ENCODE data around the gene CNTLN.
"Not testable (repeated sequence)": the region's sequence is repeated elsewhere in the genome, so short reads cannot be mapped to it uniquely, and the experiment has no call there.

Gene CNTLN

DNA sequence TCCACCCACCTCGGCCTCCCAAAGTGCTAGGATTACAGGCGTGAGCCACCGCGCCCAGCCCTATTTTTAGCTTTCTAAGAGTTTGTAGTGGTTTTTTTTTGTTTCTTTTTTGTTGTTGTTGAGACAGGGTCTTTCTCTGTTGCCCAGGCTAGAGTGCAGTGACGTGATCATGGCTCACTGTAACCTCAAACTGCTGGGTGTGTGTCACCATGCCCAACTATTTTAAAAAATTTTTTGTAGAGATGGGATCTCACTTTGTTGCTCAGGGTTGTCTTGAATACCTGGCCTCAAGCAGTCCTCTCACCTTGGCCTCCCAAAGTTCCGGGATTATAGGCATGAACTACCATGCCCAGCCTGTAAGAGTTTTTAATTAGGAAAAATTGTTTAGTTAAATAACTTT, 298.7 kb downstream of the CNTLN start:
- DNase-seq, result no peak

DNA sequence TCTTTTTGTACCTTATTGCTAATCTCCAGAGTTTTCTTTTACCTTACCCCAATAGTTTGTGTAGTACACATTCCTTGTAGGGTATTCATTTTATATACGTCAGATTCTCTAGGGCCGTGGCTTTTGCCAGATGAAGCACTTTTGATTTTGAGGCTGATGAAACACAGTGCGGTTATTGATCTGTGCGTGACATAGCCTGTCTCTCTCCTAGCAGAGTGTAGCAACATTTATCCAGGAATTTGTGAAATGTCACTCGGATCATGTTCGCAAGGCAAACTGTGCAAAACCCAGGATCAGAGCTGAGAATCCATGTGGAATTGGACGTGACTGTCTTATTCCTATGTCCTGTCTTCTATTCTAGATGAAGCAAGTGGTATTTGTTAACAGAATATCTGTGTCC, 302.0 kb downstream of the CNTLN start:
- DNase-seq, result no peak

DNA sequence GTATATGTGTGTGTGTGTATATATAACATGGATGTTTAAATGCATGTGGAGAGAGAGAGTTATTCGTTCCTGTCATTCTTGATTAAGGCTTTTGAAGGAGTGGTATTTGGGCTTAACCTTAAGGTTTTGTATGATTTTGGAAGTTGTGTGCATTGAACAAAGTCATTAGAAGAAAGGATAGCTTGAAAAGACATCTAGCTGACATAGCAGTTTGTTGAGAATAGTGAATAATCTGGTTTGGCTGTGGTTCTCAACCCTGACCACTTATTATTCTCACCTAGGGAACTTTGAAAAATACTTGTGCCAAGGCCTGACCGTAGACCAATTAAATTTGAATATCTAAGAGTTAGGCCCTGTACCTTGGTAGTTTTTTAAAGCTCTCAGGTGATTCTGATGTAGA, 303.0 kb downstream of the CNTLN start:
- no peak for DNase-seq

DNA sequence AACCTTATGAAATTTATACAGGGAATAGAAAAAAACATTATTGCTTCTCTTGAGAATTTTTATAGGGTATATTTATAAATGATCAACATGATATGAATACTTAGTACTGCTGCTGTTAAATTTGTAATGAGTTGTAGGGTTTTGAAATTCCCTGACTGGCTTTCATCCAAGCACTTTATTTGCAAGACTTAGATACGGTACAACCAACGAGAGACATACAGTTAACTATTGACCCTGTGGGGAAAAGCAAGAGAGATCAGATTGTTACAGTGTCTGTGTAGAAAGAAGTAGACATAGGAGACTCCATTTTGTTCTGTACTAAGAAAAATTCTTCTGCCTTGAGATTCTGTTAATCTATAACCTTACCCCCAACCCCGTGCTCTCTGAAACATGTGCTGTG, 310.3 kb downstream of the CNTLN start:
- DNase-seq, result not testable (repeated sequence)

DNA sequence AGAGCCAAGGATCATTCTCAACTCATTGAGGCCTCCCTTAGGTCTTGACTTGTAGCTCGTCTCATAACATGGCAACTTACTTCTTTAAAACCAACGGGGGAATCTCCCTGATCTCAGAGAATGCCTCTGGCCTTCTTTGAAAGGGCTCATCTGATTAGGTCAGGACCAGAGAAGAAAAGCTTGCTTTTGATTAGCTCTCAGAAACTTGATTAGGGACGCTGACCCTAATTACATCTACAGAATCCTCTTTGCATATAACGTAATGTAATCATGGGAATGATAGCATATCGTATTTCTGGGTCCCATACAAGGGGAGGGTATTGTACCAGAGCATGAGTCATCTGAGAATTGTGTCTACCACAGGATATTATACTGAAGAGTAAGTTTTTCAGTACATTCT, 318.9 kb downstream of the CNTLN start:
- DNase-seq, result no peak

DNA sequence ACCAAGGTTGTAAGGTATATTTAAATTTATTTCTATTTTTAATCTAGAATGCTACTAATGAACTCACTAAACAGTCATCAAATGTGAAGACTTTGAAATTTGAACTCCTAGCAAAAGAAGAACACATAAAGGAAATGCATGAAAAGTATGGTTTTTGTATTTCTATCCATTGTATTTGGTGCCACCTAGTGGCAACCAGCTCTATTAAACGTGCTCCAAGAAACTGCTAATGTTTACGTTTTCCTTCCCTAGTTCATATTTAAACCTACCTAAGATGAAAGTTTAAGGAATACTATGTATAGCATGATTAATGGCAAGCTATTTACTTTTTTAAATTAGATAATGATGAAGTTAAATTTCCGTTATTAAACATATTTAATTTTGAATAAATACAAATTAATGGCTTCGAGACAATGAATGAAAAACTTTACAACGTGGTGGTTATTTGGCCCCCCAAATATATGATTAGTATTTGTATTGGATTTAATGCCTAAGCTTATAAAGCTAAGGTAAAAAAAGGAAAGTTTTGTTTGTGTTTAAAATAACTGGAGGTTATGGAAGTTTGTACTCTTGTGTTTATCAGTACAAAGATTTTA, 328.1 kb downstream of the CNTLN start:
- DNase-seq, result peak; percentile 15

DNA sequence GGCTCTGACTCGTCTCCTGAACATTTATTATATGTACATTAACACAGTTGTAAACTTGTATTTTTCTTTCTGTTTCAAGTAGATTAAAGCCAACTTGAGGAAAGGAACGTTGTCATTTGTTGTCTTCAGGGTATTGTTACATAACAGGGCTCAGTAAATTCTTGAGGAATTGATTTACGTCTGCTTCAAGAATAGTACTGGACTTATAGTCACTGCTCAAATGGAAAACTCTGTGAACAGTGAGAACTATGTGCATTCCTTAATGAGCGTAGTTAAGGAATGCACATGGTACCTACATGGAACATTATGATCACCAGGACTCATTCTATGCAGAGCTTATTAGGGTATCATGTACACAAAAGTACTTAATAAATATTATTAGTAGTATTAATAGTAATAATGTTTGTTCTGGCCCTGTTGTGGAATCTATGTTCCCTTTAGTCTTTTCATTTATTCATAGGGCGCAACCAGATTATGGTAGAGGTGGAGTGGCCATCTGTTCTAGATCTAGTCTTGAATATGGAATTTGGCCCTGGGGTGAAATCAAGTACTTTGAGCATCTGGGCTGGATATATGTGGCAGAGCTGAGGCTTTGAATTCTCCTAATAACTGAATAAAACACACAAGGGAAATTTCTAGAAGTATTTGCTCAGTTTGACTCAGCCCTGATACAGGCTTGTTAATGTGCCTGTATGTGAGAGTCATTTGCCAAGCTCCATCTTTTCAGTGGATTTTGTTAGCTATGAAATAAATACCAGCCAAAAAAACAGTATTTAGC, 335.4 kb downstream of the CNTLN start:
- DNase-seq, result no peak

DNA sequence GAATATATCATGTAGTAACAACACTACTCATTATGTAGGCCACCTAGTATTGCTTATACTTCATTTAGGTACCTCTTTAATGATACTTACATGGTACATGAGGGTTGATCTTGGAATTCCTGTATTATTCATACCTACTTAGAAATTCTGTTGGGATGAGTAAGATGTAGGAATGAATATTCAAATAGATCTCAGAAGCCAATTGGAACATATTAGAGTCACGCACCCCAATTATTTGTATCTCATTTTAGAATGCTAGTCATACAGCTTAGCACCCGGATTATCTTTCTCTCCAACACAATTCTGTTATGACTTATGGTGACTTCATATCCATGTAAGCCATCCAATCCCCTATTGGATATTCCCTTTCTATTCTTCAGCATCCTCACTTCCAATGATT, 337.3 kb downstream of the CNTLN start:
- DNase-seq, result no peak

DNA sequence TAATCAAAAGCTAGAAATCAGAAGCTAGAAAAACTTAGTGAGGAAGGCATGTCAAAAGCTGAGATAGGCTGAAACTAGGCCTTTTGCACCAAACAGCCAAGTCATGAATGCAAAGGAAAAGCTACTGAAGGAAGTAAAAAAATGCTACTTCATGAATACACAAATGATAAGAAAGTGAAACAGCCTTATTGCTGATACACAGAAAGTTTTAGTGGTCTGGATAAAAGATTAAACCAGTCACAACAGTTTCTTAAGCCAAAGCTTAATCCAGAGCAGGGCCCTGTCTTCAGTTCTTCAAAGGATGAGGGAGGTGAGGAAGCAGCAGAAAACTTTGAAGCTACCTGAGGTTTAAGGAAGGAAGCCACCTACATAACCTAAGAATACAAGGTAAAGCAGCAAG, 341.6 kb downstream of the CNTLN start:
- DNase-seq, result no peak

DNA sequence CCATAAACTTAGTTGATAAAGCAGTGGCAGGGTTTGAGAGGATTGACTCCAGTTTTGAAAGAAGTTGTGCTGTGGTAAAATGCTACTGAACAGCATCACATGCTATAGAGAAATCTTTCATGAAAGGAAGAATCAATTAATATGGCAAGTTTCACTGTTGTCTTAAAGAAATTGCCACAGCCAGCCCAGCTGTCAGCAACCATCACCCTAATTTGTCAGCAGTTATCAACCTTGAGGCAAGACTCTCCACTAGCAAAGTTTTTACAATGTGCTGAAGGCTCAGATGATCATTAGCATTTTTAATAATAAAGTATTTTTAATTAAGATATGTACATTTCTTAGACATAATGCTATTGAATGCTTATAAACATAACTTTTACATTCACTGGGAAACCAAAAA, 343.0 kb downstream of the CNTLN start:
- DNase-seq, result no peak

DNA sequence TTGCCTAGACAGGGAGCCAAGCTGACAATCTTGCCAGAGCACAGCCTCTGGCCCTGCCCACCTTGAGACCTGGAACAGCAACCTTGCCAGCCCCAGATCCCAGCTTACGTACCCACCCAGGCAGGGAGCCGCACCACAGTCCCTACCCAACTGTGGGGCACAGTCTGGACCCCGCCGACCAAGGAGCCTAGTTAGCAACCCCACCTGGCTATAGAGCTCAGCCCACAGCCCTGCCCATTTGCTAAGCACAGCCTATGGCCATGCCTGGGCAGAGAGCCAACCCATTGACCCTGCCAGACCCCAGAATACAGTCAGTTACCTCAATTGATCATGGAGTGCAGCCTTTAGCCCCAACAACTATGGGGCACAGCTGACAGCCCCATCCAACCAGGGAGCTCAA, 346.1 kb downstream of the CNTLN start:
- no peak for DNase-seq

DNA sequence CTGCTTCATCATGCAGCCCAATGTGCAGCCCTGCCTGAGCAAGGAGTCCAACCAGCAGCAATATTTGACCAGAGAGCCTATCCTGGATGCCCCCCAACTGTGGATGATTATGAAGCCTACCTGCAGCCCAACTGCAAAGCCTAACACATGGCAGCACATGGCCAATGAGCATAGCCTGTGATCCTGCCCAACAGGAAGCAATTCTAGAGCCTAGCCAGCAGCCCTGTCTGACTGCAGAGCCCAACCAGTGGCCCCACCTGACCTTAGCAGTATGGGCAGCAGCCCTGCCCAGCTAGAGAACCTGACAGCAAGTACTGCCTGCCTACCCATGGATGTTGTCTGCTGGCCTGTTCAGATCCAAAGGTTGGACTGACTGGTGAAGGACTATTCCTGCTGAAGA, 346.7 kb downstream of the CNTLN start:
- no peak for DNase-seq

DNA sequence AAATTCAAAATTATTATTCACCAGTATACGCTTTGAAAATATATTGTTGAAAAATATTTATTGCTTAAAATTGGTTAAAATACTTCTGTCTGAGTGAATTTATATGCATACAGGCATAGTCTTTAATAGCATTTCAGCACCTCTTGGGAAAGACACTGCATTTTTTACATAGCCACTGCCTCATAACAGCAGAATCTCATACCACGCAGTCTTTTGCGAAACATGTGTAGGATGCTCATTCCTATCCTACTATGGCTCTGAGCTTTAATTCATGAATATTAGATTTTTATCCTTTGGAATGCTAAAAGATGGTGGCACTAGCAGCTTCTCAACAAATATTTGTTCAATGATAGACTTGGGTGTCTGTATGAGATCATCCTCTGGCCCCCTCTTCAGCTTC, 350.1 kb downstream of the CNTLN start:
- no peak for DNase-seq

DNA sequence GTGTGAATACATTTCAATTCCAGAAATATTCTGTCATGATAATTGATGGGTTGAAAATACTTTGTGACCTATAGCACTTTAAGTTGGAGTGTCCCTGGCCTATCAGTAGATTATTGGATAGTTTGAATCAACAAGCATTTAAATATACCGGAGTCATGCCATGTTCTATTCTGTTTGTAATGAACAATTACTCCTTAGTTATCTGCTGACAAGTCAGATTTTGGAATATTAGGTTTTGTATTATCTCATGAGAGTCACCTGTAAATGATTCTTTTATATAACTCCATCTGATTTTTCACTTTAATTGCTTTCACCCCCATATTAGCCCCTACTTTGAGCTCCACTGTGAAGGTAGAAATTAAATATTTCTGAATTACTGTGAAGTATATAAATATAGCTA, 351.6 kb downstream of the CNTLN start:
- no peak for DNase-seq

DNA sequence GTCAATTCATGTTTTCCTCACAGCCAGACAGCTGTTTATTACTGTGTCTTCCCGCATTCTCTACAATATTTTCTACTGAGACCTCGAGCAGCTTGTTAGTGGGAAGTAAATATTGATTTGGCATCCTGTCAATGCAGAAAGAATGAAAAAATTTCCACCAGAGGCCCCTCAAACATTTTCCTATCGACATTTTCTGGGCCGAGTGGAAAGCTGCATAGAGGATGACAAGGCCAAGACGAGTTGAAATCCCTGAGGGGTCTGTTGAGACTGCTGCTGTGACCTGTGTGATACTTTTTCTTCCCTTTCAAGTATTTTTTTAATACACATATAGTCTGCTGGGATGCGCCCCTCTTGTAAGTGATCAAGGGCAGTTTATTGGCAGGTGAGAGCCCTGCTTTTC, 352.6 kb downstream of the CNTLN start:
- DNase-seq, result no peak

DNA sequence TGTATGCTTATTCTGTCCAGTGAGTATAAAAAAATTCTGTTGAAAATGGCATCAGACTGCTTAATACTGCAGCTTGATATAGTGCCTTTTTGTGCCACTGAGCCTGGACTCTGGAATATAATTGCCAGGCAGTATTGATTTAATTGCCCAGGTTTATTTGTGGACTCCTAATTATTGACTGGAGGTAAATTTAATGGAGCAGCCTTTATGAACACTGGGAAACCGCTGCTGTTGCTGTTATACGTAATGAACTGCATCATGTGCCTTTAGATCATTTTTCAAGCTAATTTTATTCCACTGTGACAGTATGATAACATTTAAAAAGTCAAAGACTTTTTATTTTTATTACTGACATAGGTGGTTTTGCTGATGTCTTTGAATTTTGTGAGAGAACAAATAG, 353.8 kb downstream of the CNTLN start:
- no peak for DNase-seq

DNA sequence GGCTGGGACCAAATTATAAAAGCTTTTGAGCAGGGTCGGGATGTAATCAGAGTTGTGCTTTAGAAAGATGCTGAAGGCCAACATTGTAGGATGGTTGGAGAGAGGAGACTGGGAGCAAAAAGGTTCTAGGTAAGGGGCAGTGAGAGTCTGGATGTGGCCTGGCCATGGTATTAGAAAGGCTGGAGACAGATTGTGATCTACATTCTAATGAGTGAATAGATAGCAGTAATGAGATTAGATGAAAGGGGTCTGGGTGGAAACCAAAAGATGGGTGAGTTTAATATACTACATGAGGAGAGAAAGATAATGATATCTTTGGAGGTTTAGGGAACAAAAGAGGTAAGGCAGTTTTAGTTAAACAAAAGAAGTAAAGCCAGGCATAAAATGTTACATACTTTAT, 355.3 kb downstream of the CNTLN start:
- DNase-seq, result no peak

DNA sequence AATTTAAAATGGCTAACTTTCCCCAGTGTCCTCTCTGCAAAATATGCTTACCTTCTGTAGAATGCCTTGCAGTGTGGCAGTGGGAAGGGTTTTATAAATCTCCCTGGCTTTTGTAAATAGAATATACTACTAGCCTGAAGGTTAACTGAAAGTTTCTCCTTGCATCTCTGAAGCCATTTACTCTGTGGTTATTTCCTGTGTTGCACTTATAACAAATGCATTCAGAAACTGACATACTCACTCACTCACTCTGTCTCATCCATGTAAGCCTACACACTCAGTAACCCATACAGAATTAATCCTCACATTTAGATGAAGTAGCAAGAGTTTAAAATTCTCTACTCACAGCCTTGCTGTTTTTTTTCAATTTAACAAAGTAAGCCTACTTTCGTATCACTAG, 356.9 kb downstream of the CNTLN start:
- DNase-seq, result no peak

DNA sequence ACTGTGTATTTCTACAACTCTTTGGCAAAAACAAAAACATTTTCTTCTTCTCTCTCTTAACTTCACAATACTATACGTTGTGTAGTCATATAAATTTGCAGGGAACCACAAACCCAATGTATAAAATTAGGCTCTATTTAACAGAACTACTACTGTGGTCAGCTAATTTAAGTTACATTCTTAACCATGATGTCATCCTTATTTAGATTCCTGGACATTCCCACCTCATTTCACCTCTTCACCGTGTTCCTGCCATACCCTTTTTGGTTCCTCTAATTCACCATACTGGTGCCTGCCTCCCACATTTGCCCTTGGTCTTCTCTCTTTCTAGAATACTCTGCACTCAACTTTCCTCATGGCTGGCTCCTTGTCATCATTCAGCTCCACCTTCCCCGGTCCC, 368.4 kb downstream of the CNTLN start:
- DNase-seq, result no peak

DNA sequence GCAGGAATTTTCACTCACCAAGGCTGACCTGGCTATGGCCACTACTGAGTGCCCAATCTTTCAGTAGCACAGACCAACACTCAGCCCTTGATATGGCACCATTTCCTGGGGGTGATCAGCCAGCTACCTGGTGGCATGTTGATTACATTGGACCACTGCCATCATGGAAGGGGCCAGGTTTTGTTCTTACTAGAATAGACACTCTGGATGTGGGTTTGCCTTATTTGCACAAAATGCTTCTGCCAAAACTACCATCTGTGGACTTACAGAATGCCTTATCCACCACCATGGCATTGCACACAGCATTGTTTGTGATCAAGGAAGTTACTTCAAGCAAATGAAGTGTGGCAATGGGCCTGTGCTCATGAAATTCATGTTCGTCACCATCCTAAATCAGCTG, 374.3 kb downstream of the CNTLN start:
- no peak for DNase-seq

DNA sequence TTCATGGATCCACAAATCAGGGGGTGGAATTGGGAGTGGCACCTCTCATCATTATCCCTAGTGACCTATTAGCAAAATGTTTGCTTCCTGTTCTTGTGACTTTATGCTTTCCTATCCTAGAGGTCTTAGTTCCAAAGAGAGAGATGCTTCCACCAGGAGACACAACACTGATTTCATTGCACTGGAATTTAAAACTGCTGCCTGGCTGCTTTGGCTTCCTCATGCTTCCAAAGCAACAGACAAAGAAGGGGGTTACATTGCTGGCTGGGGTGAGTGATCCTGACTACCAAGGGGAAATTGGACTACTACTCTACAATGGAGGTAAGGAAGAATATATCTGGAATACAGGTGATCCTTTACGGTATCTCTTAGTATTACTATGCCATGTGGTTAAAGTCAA, 374.9 kb downstream of the CNTLN start:
- no peak for DNase-seq

DNA sequence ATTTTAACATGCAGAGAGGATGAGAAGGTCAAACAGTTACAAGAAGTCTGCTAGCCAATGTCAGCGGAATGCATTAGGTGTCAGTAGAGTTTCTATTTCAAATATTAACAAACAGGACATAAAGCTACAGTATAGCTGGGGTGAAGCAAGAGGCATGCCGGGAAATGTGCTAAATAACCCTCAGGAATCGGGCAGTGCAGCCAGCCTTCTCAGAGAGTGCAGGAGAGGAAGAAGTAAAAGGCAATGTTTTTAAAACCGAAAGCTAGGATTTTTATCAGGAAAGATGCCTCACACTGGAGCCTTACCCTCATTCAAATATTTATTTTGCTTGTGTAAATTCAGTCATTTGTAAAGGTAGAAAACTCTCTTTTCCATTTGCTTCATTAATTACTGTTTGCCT, 384.9 kb downstream of the CNTLN start:
- DNase-seq, result no peak

DNA sequence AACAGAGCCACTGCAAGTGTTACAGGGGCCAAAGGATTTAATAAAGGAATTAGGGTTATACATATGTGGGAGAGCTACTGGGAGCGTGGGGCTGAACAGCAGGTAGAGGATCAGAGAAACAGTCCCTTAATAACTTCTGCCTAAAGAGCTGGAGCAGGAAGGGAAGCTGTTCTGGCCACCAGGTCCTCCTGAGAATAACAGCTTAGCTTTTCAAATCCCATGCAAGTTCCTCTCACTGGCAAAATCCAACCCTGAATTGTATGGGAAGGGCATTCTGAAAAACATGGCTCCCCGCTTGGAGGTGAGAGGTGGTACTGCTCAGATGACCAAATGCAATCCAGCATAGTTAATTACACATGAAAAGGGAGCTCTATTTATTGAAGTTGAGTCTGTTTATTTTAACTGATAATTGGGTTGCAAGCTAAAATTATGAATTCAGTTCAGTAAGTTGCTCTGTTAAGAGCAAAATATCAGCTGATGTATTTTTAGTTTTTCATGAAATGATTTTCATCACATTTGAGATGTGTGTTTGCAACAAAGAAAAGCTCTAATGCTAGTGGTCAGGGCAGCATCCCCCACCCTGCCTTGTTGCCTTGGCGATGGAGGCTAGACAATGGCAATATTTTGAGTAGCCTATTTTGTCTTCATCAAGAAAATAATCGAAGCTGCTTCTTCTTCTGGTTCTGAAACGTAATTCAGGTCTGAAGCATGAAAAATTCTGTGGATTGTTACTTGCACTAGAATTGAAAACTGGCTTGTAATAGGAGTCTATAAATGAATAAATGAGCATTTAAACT, 385.6 kb downstream of the CNTLN start:
- no peak for DNase-seq

Data from NCI-H2171 (cell line).